K562 (cell line): ENCODE data around the gene MYCBPAP. TPM values are rescaled to one million over a fixed set of nuclear protein-coding genes. Genes with fewer than 3 reads are reported as not detected.

Source experiments
- ETV6 ChIP-seq, 3 experiments: fragments of 150-350 bp in 1 of 3; sonication (generic) in 1 of 3; formaldehyde crosslinking in 1 of 3; IDR thresholded peaks; 2 replicates each; pipeline versions ENCODE4 v1.6.1 to v1.8.0; 2014 to 2022; ENCODE audit warnings: borderline replicate concordance in 2 of 3, low read depth in 2 of 3, antibody characterized with exemption in 1 of 3, low read length in 1 of 3, mild to moderate bottlenecking in 1 of 3, missing genetic modification reagents in 1 of 3
- HDAC1 ChIP-seq, 2 experiments: fragments of 450-650 bp; IDR thresholded peaks; 2 replicates each; pipeline ENCODE4 v1.6.1; 2016 to 2017; ENCODE audit warnings: inconsistent platforms in 1 of 2, mild to moderate bottlenecking in 1 of 2, moderate library complexity in 1 of 2
- MTA2 ChIP-seq: fragments of 450-650 bp; IDR thresholded peaks from 2 replicates; pipeline ENCODE4 v1.6.1; 2016; ENCODE audit warnings: low read depth
- NEUROD1 ChIP-seq: fragments of 150-350 bp; IDR thresholded peaks from 2 replicates; pipeline ENCODE4 v1.6.1; 2014; ENCODE audit warnings: borderline replicate concordance, low read length, low read depth; ENCODE audit not compliant: partially characterized antibody
- PCBP1 ChIP-seq: fragments of 200-400 bp; formaldehyde crosslinking; IDR thresholded peaks from 2 replicates; pipeline ENCODE4 v1.6.1; 2018; ENCODE audit warnings: mild to moderate bottlenecking, low read depth, low read length; ENCODE audit not compliant: poor library complexity, severe bottlenecking
- POLR2AphosphoS2 ChIP-seq: IDR thresholded peaks from 2 replicates; pipeline ENCODE4 v1.6.1; 2012; ENCODE audit warnings: low read length, improper control_type of control experiment
- RAD21 ChIP-seq, 2 experiments: fragments of 250-450 bp in 1 of 2; fragments of 450-650 bp in 1 of 2; sonication (Bioruptor Pico) in 1 of 2; formaldehyde crosslinking in 1 of 2; IDR thresholded peaks in 1 of 2; conservative IDR thresholded peaks in 1 of 2; 2 replicates each; pipeline versions ENCODE4 v1.4.0 to v1.8.0; 2020 to 2022; ENCODE audit warnings: mild to moderate bottlenecking in 2 of 2, moderate library complexity in 1 of 2
- TSC22D4 ChIP-seq: fragments of 450-650 bp; IDR thresholded peaks from 2 replicates; pipeline ENCODE4 v1.6.1; 2016; ENCODE audit warnings: missing genetic modification characterization, missing biosample characterization, control low read depth
- YY1 ChIP-seq, 3 experiments: IDR thresholded peaks; 2 replicates each; pipeline ENCODE4 v1.6.1; 2011; ENCODE audit warnings: low read length in 2 of 3, mild to moderate bottlenecking in 2 of 3, moderate library complexity in 2 of 3, borderline replicate concordance in 1 of 3, control low read depth in 1 of 3, low read depth in 1 of 3; ENCODE audit not compliant: insufficient read depth in 3 of 3, insufficient replicate concordance in 2 of 3, control insufficient read depth in 1 of 3, insufficient read length in 1 of 3; ENCODE audit errors: extremely low read depth in 1 of 3
- polyA plus RNA-seq, 8 experiments: library from polyadenylated mRNA; depleted of rRNA in 4 of 8; stranded (reverse) in 5 of 8; unstranded in 3 of 8; fragments of >200 nt; fragmentation: Nextera tagmentation in 2 of 8; fragmentation: Illumina TruSeq in 1 of 8; extraction: Ambion mirVana in 2 of 8; extraction: Trizol in 1 of 8; gene quantifications; 2 replicates each; pipeline versions ENCODE4 v1.2.1 to v1.2.3, GENCODE V29; 2011 to 2014; ENCODE audit warnings: inconsistent platforms in 1 of 8, missing spikeins in 1 of 8
- total RNA-seq, 7 experiments: library from RNA; depleted of rRNA in 6 of 7; stranded (reverse); fragments of >200 nt in 6 of 7; fragmentation: Illumina TruSeq in 2 of 7; extraction: Trizol in 2 of 7; gene quantifications; 2 replicates each; pipeline versions ENCODE4 v1.2.1 to v1.2.3, GENCODE V29; 2011 to 2021; ENCODE audit warnings: low replicate concordance in 1 of 7
- TF ChIP-seq, protein P1 (sequence below): conservative IDR thresholded peaks from 2 replicates; pipeline ENCODE4 v1.6.1; 2011; ENCODE audit warnings: low read depth, mild to moderate bottlenecking, low read length; ENCODE audit not compliant: control insufficient read depth
- TF ChIP-seq, protein P2 (sequence below): fragments of 450-650 bp; IDR thresholded peaks from 2 replicates; pipeline ENCODE4 v1.6.1; 2018; ENCODE audit warnings: mild to moderate bottlenecking, low read depth; ENCODE audit not compliant: partially characterized antibody
- TF ChIP-seq, protein P3 (sequence below): IDR thresholded peaks from 2 replicates; pipeline ENCODE4 v1.6.1; 2014; ENCODE audit warnings: antibody characterized with exemption

Gene MYCBPAP
- total and polyA plus RNA-seq, 9 of the 15 experiments (the other 6 are each of a cell fraction or from before 2014, with no cell fraction given): not detected

DNA sequence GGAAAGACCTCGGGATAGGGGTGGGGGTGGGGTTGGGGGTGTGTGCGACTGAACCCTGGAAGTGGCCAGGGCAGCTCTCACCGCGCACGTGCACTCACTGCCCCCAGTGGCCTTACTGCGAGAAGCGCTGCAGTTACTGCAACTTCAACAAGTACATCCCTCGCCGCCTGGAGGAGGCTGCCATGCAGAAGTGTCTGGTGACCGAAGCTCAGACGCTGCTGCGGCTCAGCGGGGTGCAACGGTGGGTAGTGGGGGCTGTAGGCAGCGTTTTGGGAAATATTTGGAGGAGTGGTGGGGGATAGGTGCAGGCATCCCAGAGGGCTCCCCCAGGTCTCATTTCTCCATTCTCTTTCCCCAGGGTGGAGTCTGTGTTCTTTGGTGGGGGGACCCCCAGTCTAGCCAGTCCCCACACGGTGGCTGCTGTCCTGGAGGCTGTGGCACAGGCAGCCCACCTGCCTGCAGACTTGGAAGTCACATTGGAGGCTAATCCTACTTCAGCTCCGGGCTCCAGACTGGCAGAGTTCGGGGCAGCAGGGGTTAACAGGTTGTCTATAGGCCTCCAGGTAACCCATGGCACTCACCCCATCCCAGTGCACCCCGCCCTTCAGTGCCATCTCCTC, 28.6 kb upstream of the MYCBPAP start (continued):
- TF ChIP-seq PCBP1: peak; percentile 38
- TF ChIP-seq TSC22D4 (tag): no peak
- TF ChIP-seq POLR2AphosphoS2: no peak
- no peak for TF ChIP-seq NEUROD1
- no peak for TF ChIP-seq MTA2
- TF ChIP-seq YY1 (IDR thresholded peaks at IDR 0.05; ENCODE audit: borderline replicate concordance in 1 of 3, control insufficient read depth in 1 of 3, extremely low read depth in 1 of 3, insufficient read depth in 3 of 3, insufficient read length in 1 of 3, insufficient replicate concordance in 2 of 3, low read depth in 1 of 3, low read length in 2 of 3): peak in 2 of 3 experiments; percentile 21 to 50
- TF ChIP-seq HDAC1 (IDR thresholded peaks at IDR 0.05): peak in 1 of 2 experiments; percentile 10; a peak in 1 of 4 replicates
- TF ChIP-seq, protein P1, sequence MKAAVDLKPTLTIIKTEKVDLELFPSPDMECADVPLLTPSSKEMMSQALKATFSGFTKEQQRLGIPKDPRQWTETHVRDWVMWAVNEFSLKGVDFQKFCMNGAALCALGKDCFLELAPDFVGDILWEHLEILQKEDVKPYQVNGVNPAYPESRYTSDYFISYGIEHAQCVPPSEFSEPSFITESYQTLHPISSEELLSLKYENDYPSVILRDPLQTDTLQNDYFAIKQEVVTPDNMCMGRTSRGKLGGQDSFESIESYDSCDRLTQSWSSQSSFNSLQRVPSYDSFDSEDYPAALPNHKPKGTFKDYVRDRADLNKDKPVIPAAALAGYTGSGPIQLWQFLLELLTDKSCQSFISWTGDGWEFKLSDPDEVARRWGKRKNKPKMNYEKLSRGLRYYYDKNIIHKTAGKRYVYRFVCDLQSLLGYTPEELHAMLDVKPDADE: peak; percentile 71; the same call in 1 of the 2 replicates
- peak in 1 of 2 experiments; percentile 27; a peak in 1 of 4 replicates for TF ChIP-seq RAD21 (CRISPR knock-in tag; conservative IDR thresholded peaks at IDR 0.05 in 1 of 2, IDR thresholded peaks at IDR 0.05 in 1 of 2)
- TF ChIP-seq ETV6 (IDR thresholded peaks at IDR 0.05; ENCODE audit: borderline replicate concordance in 1 of 2, low read depth in 2 of 2, low read length in 1 of 2): no peak
- no peak for TF ChIP-seq ETV6 (CRISPR knock-in tag; IDR thresholded peaks at IDR 0.05; ENCODE audit: borderline replicate concordance)
- TF ChIP-seq, protein P2, sequence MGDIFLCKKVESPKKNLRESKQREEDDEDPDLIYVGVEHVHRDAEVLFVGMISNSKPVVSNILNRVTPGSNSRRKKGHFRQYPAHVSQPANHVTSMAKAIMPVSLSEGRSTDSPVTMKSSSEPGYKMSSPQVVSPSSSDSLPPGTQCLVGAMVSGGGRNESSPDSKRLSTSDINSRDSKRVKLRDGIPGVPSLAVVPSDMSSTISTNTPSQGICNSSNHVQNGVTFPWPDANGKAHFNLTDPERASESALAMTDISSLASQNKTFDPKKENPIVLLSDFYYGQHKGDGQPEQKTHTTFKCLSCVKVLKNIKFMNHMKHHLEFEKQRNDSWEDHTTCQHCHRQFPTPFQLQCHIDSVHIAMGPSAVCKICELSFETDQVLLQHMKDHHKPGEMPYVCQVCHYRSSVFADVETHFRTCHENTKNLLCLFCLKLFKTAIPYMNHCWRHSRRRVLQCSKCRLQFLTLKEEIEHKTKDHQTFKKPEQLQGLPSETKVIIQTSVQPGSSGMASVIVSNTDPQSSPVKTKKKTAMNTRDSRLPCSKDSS: no peak
- TF ChIP-seq, protein P3, sequence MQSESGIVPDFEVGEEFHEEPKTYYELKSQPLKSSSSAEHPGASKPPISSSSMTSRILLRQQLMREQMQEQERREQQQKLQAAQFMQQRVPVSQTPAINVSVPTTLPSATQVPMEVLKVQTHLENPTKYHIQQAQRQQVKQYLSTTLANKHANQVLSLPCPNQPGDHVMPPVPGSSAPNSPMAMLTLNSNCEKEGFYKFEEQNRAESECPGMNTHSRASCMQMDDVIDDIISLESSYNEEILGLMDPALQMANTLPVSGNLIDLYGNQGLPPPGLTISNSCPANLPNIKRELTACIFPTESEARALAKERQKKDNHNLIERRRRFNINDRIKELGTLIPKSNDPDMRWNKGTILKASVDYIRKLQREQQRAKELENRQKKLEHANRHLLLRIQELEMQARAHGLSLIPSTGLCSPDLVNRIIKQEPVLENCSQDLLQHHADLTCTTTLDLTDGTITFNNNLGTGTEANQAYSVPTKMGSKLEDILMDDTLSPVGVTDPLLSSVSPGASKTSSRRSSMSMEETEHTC: 0 out of 2 replicates have a peak, but pooled peaks have one; percentile 48
- TF ChIP-seq, all 486 proteins: peak for 37
